HS-5 (cell line): ENCODE measurements around the gene LYST.
"Not testable (repeated sequence)": the region's sequence is repeated elsewhere in the genome, so short reads cannot be mapped to it uniquely, and the experiment has no call there.

Experiments
- DNase-seq: peaks from one replicate; pipeline ENCODE4 v3.0.0-alpha.2; 2012; ENCODE audit warnings: low read depth

The LYST gene, protein sequence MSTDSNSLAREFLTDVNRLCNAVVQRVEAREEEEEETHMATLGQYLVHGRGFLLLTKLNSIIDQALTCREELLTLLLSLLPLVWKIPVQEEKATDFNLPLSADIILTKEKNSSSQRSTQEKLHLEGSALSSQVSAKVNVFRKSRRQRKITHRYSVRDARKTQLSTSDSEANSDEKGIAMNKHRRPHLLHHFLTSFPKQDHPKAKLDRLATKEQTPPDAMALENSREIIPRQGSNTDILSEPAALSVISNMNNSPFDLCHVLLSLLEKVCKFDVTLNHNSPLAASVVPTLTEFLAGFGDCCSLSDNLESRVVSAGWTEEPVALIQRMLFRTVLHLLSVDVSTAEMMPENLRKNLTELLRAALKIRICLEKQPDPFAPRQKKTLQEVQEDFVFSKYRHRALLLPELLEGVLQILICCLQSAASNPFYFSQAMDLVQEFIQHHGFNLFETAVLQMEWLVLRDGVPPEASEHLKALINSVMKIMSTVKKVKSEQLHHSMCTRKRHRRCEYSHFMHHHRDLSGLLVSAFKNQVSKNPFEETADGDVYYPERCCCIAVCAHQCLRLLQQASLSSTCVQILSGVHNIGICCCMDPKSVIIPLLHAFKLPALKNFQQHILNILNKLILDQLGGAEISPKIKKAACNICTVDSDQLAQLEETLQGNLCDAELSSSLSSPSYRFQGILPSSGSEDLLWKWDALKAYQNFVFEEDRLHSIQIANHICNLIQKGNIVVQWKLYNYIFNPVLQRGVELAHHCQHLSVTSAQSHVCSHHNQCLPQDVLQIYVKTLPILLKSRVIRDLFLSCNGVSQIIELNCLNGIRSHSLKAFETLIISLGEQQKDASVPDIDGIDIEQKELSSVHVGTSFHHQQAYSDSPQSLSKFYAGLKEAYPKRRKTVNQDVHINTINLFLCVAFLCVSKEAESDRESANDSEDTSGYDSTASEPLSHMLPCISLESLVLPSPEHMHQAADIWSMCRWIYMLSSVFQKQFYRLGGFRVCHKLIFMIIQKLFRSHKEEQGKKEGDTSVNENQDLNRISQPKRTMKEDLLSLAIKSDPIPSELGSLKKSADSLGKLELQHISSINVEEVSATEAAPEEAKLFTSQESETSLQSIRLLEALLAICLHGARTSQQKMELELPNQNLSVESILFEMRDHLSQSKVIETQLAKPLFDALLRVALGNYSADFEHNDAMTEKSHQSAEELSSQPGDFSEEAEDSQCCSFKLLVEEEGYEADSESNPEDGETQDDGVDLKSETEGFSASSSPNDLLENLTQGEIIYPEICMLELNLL (N-terminal part only)

DNA sequence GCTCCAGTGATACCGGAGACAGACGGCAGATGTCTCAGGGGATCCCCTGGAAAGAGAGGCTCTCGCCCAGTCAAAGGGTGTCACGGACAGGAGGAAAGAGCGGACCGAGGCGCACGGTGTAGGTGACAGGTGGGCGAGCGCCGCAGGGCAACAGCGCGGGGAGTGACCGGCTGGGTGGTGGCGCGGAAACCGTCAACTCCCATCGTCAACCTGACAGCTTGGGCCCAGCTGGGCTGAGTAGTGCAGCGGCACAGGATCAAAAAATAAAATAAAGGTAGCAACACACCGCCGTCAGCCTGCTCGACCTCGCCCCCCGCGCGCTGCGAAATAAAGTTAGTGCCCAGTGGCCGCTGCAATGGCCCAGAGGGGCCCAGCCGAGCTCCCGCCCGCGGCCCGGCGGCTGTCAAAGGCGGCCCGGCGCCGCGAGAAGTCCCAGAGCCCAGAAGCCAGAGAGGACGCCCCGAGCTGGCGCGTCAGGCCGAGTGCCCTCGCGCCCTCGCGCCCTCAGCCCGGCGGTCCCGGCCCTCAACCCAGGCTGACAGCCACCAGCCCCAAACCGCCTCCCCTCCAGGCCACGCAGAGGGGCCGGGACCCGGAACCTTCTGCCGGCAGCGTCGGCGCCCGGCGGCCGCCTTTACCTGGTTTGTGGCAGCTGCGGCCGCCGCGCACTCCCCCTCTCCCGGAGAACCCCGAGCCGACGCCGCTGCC is at the start of gene LYST:
Gene LYST, minus strand, starts transcription at position 702 of the 708 bp plus-strand sequence. CDS start 36,489 bp downstream, outside the sequence.
- DNase-seq: no peak

DNA sequence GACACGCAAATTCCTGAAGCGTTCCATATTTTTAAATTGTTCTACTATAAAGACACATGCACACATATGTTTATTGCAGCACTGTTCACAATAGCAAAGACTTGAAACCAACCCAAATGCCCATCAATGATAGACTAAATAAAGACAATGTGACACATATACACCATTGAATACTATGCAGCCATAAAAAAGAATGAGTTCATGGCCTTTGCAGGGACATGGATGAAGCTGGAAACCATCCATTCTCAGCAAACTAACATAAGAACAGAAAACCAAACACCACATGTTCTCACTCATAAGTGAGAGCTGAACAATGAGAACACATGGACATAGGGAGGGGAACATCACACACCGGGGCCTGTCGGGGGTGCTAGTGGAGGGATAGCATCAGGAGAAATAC is 48.8 kb upstream of the LYST start:
- not testable (repeated sequence) for DNase-seq

DNA sequence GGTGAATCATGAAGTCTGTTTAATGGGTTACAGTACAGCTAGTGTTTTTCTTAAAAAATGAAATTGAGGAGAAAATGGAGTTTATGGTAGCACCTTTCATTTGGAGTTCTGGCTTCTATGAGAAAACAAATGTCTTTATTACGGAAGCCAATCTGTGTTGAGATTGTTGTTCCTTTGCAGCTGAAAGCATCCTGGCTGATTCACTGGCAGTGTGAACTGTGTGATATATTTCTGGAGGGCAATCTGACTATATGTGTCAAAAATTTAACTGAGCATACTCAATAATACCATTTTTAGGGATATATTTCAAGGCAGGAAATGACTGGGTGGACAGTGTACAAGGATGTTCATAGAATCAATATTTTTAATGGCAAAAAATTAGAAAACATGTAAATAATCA is 46.6 kb upstream of the LYST start:
- DNase-seq: no peak

DNA sequence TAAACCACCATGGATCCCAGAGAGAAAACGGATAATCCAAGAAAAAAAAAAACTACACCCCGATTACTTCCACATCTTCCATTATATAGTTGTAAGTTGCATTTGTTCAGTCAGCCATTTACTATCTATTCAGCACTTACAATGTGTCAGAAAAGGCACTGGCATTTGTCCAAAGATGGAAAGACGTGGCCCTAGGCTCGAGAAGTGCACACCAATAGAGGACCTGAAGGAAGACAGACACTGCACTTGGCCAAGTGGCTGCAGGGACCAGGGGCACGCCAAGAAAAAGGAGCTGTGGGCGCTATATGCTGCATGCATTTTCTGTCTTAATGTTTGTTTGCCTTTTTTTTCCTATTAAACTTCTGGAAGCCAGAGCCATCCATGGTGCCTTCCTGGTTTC is 45.2 kb upstream of the LYST start:
- no peak for DNase-seq

DNA sequence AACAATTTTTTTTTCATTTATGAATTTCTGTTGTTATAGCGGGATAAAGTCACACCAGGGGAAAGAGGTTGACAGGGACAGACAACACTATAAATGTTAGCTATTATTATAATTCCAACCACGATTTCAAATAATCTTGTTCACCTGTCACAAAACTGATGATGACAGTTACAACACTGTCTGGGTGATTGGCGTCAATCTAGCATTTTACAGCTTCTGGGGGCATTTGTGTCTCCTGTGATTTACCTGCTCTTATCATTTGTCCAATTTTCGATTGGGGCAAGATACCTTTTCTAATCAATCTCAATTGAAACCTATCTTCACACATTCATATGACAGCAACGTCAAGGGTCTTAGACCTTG is 44.6 kb upstream of the LYST start:
- no peak for DNase-seq

DNA sequence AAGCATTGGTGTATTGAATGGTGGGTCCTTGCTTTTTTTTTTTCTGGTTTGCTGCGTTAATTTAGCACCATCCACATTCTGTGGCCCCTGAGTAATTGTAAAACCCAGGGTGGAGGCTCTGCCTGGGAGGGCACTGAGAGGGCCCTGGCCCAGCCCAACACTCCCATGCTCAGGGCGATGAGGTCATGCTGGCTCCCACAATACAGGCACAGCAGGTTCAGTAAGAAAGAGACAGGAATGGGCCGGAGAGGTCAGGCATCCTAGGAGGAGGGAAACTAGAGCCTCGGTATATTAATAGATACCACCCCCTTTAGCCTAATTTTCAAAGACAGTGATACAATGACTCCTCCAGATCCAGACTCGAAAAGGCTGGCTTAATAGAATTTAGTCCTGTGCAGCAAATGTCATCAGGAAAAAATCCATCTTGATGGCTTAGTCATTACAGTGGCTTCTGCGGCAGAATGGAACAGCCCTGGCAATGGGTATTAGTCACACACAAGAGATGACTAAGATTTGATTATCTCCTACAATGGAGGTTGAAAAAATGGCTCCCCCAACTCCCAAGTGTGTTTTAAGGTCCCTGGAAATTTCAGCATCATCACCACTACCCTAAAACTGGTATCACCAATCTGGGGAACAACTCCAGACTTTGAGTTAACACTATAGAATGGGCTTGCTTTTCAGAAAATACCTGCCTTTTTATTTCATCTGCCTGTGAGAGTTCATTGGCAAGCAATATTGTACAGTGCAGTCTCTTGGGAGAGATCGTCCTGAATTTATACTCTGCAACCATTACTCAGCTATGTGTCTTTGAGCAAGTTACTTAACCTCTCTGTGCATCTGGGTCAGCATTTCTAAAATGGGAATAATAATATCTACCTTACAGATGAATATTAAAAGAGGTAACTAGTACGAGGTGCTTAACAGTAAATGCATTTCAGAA is 43.9 kb upstream of the LYST start:
- peak; percentile 97 for DNase-seq

DNA sequence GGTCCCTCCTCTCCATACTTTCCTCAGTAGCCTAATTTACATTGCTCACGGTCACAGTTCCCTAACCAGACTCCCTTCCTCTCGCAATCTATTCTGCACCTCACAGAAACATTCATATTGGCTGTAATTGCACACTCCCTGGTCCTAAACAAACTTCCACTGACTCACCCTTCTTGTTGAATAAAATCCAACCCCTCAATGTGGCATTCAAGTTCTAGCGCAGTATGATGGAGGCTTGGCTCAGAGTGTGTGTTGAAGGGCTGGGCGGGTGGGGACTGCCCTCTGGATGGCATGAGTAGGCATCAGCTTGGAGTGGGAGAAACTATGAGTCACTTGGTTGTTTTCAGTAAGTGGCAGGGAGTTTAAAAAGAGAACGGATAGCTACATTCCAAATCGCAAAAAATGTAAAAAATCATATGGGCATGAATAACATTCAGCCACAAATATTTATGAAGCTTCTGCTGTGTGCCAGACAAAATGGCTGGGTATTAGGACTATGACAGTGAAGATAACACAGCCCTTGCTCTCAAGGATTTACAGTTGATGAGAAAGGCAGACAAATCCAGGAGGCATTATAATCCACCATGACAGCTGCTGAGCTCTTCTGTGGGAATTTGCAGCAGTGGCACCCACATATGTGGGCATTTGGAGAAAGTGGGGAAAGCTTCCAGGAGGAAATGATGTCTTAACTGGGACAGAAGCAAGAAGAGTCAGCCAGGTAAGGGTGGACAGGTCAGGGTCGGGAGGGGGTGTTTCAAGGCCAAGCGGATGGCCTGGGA is 42.2 kb upstream of the LYST start:
- DNase-seq: peak; percentile 83

DNA sequence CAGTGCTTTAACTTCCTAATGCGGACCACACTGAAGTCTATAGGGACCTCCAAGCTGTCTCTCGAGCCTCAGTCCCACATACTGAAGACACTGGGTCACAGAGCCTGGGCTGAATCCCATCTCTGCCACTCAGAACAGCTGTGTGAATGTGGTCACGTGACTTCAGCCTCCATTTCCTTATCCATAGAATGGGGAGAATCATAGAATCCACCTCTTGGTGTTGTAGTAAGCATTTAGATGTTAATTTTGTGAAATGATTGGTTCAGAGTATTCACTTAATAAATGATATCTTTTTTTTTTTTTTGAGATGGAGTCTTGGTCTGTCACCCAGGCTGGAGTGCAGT is 41.2 kb upstream of the LYST start:
- no peak for DNase-seq

DNA sequence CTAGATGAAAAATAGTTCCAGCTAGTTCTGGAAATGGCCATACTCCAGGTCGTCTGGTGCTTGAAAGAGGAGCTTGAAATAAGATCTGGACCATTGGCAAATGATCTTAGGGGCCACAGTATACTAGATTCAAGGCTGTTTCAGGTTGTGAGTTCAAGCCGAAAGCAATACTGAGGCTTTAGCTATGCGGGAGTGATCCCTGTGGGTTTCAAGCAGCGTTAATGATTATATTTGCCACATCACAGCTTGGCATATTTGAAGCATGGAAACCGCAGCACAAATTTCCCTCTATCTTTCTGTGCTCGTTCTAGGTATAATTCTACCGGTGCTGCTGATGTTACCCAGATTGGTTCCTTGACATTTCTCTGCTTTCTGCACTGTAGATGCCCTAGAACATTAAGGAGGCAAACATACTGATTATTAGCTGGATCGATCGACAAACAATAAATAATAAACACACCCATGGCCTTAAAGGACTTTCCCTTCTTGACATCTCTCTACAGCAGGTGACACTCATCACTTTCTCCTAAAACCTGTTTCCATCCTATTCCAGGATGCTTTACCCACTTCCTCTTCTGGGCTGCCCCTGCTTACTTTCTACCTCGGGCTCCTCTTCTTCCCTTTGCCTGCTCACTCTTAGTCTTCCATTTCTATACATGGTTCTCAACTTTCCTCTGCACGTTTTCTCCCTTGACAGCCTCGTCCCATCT is 40.6 kb upstream of the LYST start:
- DNase-seq: no peak

DNA sequence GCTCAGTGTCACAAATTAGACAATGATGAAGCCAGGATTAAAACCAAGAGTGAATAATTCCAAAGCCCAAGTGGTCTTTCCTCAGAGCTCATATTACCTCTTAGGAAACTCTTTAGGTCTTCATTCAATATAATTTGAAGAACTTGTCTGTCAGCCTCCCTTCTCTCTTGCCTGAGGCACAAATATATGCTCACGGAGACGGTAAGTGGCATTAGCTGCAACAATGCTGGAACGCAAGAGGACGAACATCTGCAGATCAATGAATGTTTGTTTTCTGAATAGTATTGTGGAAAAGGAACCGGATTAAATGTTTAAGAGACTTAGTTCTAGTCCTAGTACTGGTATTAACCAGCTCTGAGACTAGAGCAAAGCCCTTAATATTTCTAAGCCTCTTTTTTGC is 39.7 kb upstream of the LYST start:
- DNase-seq: no peak

DNA sequence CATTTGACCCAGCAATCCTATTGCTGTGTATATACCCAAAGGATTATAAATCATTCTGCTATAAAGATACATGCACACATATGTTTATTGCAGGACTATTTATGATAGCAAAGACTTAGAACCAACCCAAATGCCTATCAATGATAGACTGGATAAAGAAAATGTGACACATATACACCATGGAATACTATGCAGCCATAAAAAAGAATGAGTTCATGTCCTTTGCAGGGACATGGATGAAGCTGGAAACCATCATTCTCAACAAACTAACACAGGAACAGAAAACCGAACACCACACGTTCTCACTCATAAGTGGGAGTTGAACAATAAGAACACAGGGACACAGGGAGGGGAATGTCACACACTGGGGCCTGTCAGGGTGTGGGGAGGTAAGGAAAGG is 37.1 kb upstream of the LYST start:
- DNase-seq: not testable (repeated sequence)

DNA sequence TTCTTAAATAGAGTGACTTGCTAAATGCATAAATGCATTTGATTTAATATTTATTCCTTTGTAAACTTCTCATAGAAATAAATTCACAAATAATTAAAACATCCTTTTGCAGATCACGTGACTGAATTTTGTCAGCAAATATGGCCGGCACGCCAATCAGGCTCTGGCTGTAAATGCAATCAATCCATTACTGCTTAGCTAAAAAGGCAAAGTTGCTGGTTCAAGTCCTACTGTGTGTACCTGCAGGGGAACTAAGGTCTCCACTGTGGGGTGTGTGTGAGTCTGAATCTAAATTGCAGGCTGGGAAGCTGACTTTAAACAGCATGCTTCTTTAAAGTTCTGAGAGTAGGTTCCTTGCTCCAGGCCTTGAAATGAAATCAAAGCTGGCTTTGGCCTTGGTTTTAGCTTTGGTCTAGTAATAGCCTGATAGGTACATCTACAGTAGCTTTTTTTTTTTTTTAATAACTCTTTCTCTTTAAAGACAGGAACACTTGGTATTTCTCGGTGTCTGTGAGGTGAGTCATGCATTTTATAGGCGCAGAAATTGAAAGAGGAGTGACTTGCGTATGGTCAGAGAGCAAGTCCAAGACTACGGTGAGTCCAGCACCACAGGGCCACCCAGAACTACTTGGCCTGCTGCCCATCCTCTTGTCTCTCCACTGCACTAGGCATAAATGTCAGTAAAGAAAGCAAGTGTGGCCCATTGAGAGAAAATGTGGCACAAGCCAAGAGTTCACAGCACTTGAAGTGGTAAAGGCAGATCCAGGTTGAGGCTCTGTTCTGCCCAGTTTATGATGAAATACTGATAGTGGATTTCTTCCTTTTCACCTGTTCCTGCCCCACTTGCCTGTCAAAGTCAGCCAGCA is 36.2 kb upstream of the LYST start:
- DNase-seq: peak; percentile 79

DNA sequence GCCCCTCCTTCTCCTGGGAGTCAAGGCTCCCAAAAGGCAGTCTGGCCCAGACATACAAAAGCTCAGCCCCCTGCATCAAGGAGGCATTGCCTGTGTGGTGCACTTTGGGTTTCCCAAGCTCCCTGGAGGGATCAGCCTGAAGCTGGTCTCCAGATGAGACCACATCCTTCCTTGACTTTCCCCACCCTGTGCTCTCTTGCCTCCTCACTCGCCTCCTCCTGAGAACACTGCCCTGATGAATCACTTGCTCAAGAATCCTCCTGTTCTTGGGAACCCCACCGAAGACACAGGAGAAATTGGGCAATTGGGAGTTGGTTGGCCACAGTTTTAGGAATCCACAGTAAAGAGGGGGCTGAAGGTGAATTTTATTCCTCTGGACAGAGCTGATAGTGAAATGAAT is 34.8 kb upstream of the LYST start:
- no peak for DNase-seq

DNA sequence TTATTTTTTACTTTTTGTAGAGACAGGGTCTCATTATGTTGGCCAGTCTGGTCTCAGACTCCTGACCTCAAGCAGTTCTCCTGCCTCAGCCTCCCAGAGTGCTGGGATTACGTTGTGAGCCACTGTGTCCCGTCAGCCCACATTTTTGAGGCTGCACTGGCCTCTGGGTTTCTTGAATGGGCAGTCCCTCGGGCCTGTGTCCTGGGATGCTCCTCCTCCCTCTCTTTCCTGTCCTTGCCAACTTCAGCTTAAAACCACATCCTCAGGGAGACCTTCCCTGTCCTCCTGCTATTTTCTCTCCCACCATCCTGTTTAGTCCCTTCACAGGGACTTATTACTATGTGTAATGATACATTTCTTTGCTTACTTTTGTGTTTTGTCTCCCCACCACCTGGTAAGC is 31.4 kb upstream of the LYST start:
- no peak for DNase-seq

DNA sequence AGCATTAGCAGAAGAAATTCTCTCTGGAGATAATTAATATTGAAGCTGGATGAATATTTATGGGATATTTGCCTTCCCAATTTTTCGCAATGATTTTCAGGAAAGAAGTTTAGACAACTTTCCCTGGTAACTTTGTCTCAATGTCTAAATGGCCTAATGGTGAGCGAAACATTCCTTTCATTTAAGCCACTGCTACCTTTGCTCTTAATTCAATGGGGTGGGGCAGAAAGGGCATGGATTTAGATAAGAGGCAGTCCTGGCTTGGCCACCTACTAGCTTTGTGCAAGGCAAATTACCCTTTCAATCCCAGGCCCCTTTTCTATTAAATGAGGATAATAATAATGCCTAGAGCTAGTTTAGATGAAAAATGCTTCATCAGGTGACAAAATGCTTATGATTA is 27.1 kb upstream of the LYST start:
- no peak for DNase-seq

DNA sequence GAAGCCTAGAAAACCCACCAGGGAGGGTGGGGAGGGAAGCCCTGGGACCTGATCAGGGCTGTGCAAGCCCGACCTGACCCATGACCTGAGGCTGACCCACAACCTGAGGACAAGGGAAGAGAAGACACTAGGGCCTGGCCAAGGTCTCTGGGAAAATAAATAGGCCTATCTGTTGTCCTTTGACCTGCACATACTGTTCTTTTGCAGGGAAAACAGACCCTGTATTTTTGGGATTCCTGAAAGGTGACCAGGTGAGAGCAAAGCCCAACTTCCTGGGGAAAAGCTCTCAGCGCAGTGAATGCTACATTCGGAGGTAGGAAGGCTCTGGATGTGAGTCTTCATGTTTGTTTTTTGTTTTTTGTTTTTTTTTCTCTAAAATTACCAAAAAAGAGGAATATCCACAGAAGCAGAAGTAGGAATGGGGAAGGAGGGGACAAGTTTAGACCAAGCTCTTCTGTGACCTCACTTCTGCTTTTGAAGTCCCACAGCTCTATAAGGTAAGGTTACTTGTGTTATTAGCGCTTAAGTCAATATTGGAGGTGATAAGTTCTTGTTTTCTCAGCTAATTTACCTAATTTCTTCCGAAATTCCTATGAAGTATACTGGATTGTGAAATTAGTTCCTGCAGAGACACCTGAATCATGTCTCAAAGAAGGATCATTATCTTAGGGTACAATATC is 26.2 kb upstream of the LYST start:
- no peak for DNase-seq

DNA sequence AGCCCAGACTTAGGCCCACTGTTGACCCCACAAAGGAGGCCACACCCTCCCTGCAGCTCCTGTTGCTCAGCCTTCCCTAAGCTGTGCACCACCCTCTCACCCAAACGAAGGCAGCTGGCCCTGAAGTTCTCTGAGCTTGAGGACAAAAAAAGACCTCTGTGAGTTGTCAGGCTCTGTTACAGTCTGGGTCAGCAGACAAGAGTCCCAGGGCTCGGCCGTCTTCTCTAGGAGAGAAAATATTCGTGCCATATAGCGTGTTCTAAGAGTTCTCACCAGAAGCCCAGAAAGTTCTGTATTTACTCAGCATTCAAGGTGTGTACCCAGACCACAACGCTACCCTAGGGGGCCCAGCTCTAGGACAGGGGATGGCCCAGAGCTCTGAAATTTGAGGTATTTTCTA is 25.5 kb upstream of the LYST start:
- DNase-seq: no peak
